Transverse colon (tissue), 4 donors: ENCODE results near the gene TTLL6. TPM values are rescaled to one million over a fixed set of nuclear protein-coding genes. Genes with fewer than 3 reads are reported as not detected.

Source experiments
- DNase-seq: peaks from one replicate; pipeline ENCODE4 v3.0.0-alpha.2; 2019
- H3K27ac ChIP-seq, 4 donors: fragments of 200-600 bp; sonication (generic); 2 replicates each; pipeline ENCODE4 v1.5.1; 2016 to 2018; ENCODE audit warnings: inconsistent platforms in 4 of 4
- H3K27me3 ChIP-seq: fragments of 200-600 bp; sonication (generic); 2 replicates; pipeline ENCODE4 v1.5.1; 2017; ENCODE audit warnings: inconsistent platforms
- H3K36me3 ChIP-seq, 4 donors: fragments of 200-600 bp; sonication (generic); 2 replicates each; pipeline ENCODE4 v1.5.1; 2017 to 2019; ENCODE audit warnings: inconsistent platforms in 4 of 4
- H3K4me1 ChIP-seq, 4 donors: fragments of 200-600 bp; sonication (generic); 2 replicates each; pipeline ENCODE4 v1.5.1; 2017 to 2020; ENCODE audit warnings: inconsistent platforms in 4 of 4
- H3K4me3 ChIP-seq, 4 donors: fragments of 200-600 bp; sonication (generic); 1 replicate in 1 of 4; 2 replicates in 3 of 4; pipeline versions ENCODE4 v1.5.1 to v1.6.1; 2017 to 2019; ENCODE audit warnings: inconsistent platforms in 4 of 4
- H3K9me3 ChIP-seq, 2 donors: fragments of 200-600 bp; sonication (generic); 2 replicates each; pipeline ENCODE4 v1.5.1; 2017 to 2019; ENCODE audit warnings: inconsistent platforms in 2 of 2
- CTCF ChIP-seq, 5 experiments: fragments of 200-600 bp in 3 of 5; fragments of 450-650 bp in 2 of 5; sonication (generic) in 3 of 5; IDR thresholded peaks; 1 replicate in 2 of 5; 2 replicates in 3 of 5; pipeline ENCODE4 v1.5.1; 2016 to 2017; ENCODE audit warnings: antibody characterized with exemption in 5 of 5, inconsistent platforms in 3 of 5, mild to moderate bottlenecking in 2 of 5, moderate library complexity in 1 of 5
- EP300 ChIP-seq: sonication (generic); formaldehyde crosslinking; IDR thresholded peaks from one replicate; pipeline ENCODE4 v1.6.1; 2017; ENCODE audit warnings: antibody characterized with exemption, low read depth
- POLR2A ChIP-seq: fragments of 450-650 bp; IDR thresholded peaks from one replicate; pipeline ENCODE4 v1.6.1; 2016; ENCODE audit warnings: antibody characterized with exemption, mild to moderate bottlenecking, moderate library complexity
- POLR2AphosphoS5 ChIP-seq, 3 donors: sonication (generic); formaldehyde crosslinking; IDR thresholded peaks; one replicate each; pipeline ENCODE4 v1.6.1; 2016; ENCODE audit warnings: antibody characterized with exemption in 3 of 3
- WGBS, 2 donors: methylation state at CpG; one replicate each; pipeline ENCODE4 v1.1.5; 2018; ENCODE audit warnings: low coverage in 1 of 2; 5-methylcytosine and 5-hydroxymethylcytosine counted together
- in situ Hi-C, 4 donors: fragments of 200-750 bp; cut with MboI; loops; one replicate each; pipeline versions ENCODE4 v1.15.0 to v1.15.1; 2017; ENCODE audit warnings: low sequenced_read_pairs in 3 of 4, low pct_ligation_motif_present in 1 of 4, low pct_unique_long_range_greater_than_20kb in 1 of 4
- intact Hi-C: fragments of 100-400 bp; cut with DNase I; formaldehyde crosslinking; loops from one replicate; pipeline ENCODE4 v1.15.1; 2023; ENCODE audit warnings: low total_unique reads
- total RNA-seq, 4 donors: library from RNA; depleted of rRNA; stranded (reverse); fragments of >200 nt; gene quantifications; one replicate each; pipeline ENCODE4 v1.1.0, GENCODE V29; 2016

The TTLL6 gene
- total RNA-seq, 4 donors from 2014 or later, result 4.9 to 24.9 (median 7.3) TPM

GRCh38 chr17:48722201-48722907, 94.7 kb downstream of the TTLL6 start, which contains the start of gene PRAC1:
PRAC1 (minus strand) TSS chr17:48722518; CDS start chr17:48722392, 126 bp downstream.
- no peak for TF ChIP-seq CTCF (IDR thresholded peaks at IDR 0.05)
- peak in 1 of 3 donors; percentile 83 for TF ChIP-seq POLR2AphosphoS5 (IDR thresholded peaks at IDR 0.05)
- TF ChIP-seq POLR2A, result no peak
- no peak for TF ChIP-seq EP300
- H3K27ac ChIP-seq, result peak within 1 kb of the TSS in 1 of 4 donors; percentile 74
- in situ Hi-C loops, result no loop called here
- 37% methylated on average over 17 of the region's 21 CpGs; no CpG with 5 or more reads in 1 of the 2 donors for WGBS, 2 donors
- intact Hi-C loops, result loop anchor here (10.0 kb wide), 2 partner anchors 152 to 282 kb away; no protein-coding TSS in a partner anchor
- DNase-seq, result no peak
- peak within 1 kb of the TSS in 1 of 4 donors; percentile 45 for H3K4me3 ChIP-seq
- H3K27me3 ChIP-seq, result peaks cover 100% of the 10 kb centered on the region
- no peaks in the 10 kb centered on the region for H3K36me3 ChIP-seq
- H3K9me3 ChIP-seq, result no peaks in the 10 kb centered on the region
- peaks cover 17 to 49% (median 41%) of the 10 kb centered on the region in 4 donors for H3K4me1 ChIP-seq

DNA sequence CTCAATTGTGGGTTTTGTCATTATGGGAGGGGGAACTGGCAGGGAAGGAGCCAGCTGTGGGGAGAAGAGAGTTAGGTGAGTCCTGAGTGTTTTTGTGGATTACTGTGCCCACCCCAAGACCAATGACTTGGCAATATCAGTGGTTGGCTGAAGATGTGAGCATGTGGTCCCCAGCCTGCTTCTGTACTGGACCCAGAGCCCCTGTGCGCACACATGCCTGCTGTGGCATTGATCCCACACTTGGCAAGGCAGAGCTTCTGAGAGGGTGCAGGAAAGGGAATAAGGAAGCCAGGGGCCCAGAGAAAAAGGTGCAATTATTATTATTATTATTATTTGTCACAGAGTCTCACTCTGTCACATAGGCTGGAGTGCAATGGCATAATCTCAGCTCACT, 96.0 kb downstream of the TTLL6 start:
- intact Hi-C loops (loop anchor here (10.0 kb wide), 2 partner anchors 154 to 284 kb away; no protein-coding TSS in a partner anchor), in situ Hi-C loops (no loop called here)
- no peaks in the 10 kb centered on the region for H3K36me3 ChIP-seq
- 90% methylated on average over 1 of the region's 1 CpG; no CpG with 5 or more reads in 1 of the 2 donors for WGBS, 2 donors
- H3K27me3 ChIP-seq, result peaks cover 100% of the 10 kb centered on the region
- peaks cover 17 to 49% (median 41%) of the 10 kb centered on the region in 4 donors for H3K4me1 ChIP-seq
- TF ChIP-seq EP300, result no peak
- no peak for TF ChIP-seq POLR2A
- TF ChIP-seq CTCF (IDR thresholded peaks at IDR 0.05), result no peak
- no peak for TF ChIP-seq POLR2AphosphoS5 (IDR thresholded peaks at IDR 0.05)
- H3K4me3 ChIP-seq, result peak overlapping the region in 1 of 4 donors; percentile 45
- peak overlapping the region in 1 of 4 donors; percentile 74 for H3K27ac ChIP-seq
- no peaks in the 10 kb centered on the region for H3K9me3 ChIP-seq
- no peak for DNase-seq

- Histone ChIP-seq H3K36me3 (no peaks in the 10 kb centered on the region), H3K27me3 (peaks cover 100% of the 10 kb centered on the region), H3K4me1 (peaks cover 17 to 48% (median 38%) of the 10 kb centered on the region in 4 donors), H3K9me3 (no peaks in the 10 kb centered on the region), H3K27ac (peak overlapping the region in 1 of 4 donors; percentile 74), H3K4me3 (peak overlapping the region in 1 of 4 donors; percentile 43)
- no peak for TF ChIP-seq POLR2A
- no peak for TF ChIP-seq EP300
- no peak for TF ChIP-seq POLR2AphosphoS5 (IDR thresholded peaks at IDR 0.05)
- no peak for TF ChIP-seq CTCF (IDR thresholded peaks at IDR 0.05)
- in situ Hi-C loops, result no loop called here
- 42 to 59% methylated on average over 6 to 11 of the region's 11 CpGs for WGBS, 2 donors
- no peak for DNase-seq
- intact Hi-C loops, result loop anchor here (10.0 kb wide), 2 partner anchors 154 to 284 kb away; no protein-coding TSS in a partner anchor
These were observed 96.6 kb downstream of the TTLL6 start for GRCh38 chr17:48720266-48721008.
